HCT116 (cell line): ENCODE measurements around the gene EPSTI1.

ENCODE experiments used
- CEBPB ChIP-seq: IDR thresholded peaks from 2 replicates; pipeline ENCODE4 v1.6.1; 2012; ENCODE audit warnings: low read depth
- CTCF ChIP-seq, 3 experiments: fragments of 200-600 bp in 1 of 3; sonication (generic) in 1 of 3; IDR thresholded peaks in 2 of 3; conservative IDR thresholded peaks in 1 of 3; 2 replicates each; pipeline ENCODE4 v1.5.1; 2012 to 2017; ENCODE audit warnings: low read depth in 2 of 3, low read length in 2 of 3, antibody characterized with exemption in 1 of 3, borderline replicate concordance in 1 of 3, control low read depth in 1 of 3, mild to moderate bottlenecking in 1 of 3, mixed read lengths in 1 of 3, mixed run types in 1 of 3, moderate library complexity in 1 of 3; ENCODE audit not compliant: insufficient read depth in 1 of 3
- EZH2 ChIP-seq: fragments of 200-600 bp; sonication (generic); IDR thresholded peaks from 2 replicates; pipeline ENCODE4 v1.6.1; 2017; ENCODE audit warnings: antibody characterized with exemption, mixed run types
- FOSL1 ChIP-seq: IDR thresholded peaks from 2 replicates; pipeline ENCODE4 v1.6.1; 2012; ENCODE audit warnings: low read depth
- JUND ChIP-seq: IDR thresholded peaks from 2 replicates; pipeline ENCODE4 v1.6.1; 2012
- MAX ChIP-seq: IDR thresholded peaks from 2 replicates; pipeline ENCODE4 v1.6.1; 2012
- POLR2A ChIP-seq: IDR thresholded peaks from 2 replicates; pipeline ENCODE4 v1.7.0; 2011; ENCODE audit warnings: borderline replicate concordance; ENCODE audit not compliant: insufficient read depth, insufficient read length; ENCODE audit errors: extremely low read depth
- POLR2AphosphoS5 ChIP-seq: IDR thresholded peaks from 2 replicates; pipeline ENCODE4 v1.6.1; 2011; ENCODE audit warnings: mild to moderate bottlenecking, low read depth, low read length, moderate library complexity
- RAD21 ChIP-seq: IDR thresholded peaks from 2 replicates; pipeline ENCODE4 v1.6.1; 2012; ENCODE audit warnings: low read depth, mild to moderate bottlenecking
- REST ChIP-seq: IDR thresholded peaks from 2 replicates; pipeline ENCODE4 v1.6.1; 2012; ENCODE audit warnings: low read depth
- SIN3A ChIP-seq: IDR thresholded peaks from 2 replicates; pipeline ENCODE4 v1.6.1; 2012; ENCODE audit warnings: low read depth
- SRF ChIP-seq: IDR thresholded peaks from 2 replicates; pipeline ENCODE4 v1.6.1; 2012; ENCODE audit warnings: low read depth
- ZBTB33 ChIP-seq: IDR thresholded peaks from 2 replicates; pipeline ENCODE4 v1.6.1; 2011; ENCODE audit warnings: mild to moderate bottlenecking, low read length, moderate library complexity; ENCODE audit not compliant: insufficient replicate concordance; ENCODE audit errors: extremely low read depth
- ZNF274 ChIP-seq: fragments of 200-500 bp; sonication (Bioruptor generic); IDR thresholded peaks from 2 replicates; pipeline ENCODE4 v1.6.1; 2014; ENCODE audit warnings: mild to moderate bottlenecking, low read depth, low read length, inconsistent platforms

- no peak for TF ChIP-seq SIN3A
- TF ChIP-seq CTCF (IDR thresholded peaks at IDR 0.05 in 2 of 3, conservative IDR thresholded peaks at IDR 0.05 in 1 of 3; ENCODE audit: borderline replicate concordance in 1 of 3, insufficient read depth in 1 of 3, low read depth in 2 of 3, low read length in 2 of 3) = 0 out of 6 replicates have a peak, but pooled peaks of 1 of the 3 experiments have one; percentile 12
- TF ChIP-seq SRF = no peak
- no peak for TF ChIP-seq EZH2
- TF ChIP-seq MAX = no peak
- TF ChIP-seq REST = no peak
- TF ChIP-seq RAD21 = peak; percentile 31; the same call in 1 of the 2 replicates
- TF ChIP-seq ZBTB33 = no peak
- TF ChIP-seq FOSL1 = no peak
- TF ChIP-seq POLR2A = no peak
- no peak for TF ChIP-seq JUND
- TF ChIP-seq ZNF274 = no peak
- TF ChIP-seq CEBPB = no peak
- TF ChIP-seq POLR2AphosphoS5 = no peak
Observed at GRCh38 chr13:42883771-42884467, 108.1 kb downstream of the EPSTI1 start.
